HG02763 (cell line): ENCODE results near the gene HIRIP3.
"Not testable (repeated sequence)": the region's sequence is repeated elsewhere in the genome, so short reads cannot be mapped to it uniquely, and the experiment has no call there.

ENCODE experiments used
- ATAC-seq: cut with Tn5 transposase; IDR thresholded peaks from one replicate; pipeline ENCODE4 v1.9.1; 2021; ENCODE audit warnings: mild to moderate bottlenecking, moderate library complexity; ENCODE audit not compliant: unreplicated experiment

HIRIP3 gene

GRCh38 chr16:29995324-29995910 lies at the start of gene HIRIP3:
Gene HIRIP3 (minus strand): TSS chr16:29995617. CDS start chr16:29995605, 12 bp downstream.
- peak; percentile 49 for ATAC-seq

GRCh38 chr16:30041841-30042240 lies 46.4 kb upstream of the HIRIP3 start:
- no peak for ATAC-seq

GRCh38 chr16:30040690-30041089 lies 45.3 kb upstream of the HIRIP3 start:
- ATAC-seq, result not testable (repeated sequence)

GRCh38 chr16:30040221-30040620 lies 44.8 kb upstream of the HIRIP3 start:
- no peak for ATAC-seq

GRCh38 chr16:30033270-30033669 lies 37.9 kb upstream of the HIRIP3 start:
- ATAC-seq, result no peak

- no peak for ATAC-seq
These were observed 36.8 kb upstream of the HIRIP3 start for GRCh38 chr16:30032083-30032819.

GRCh38 chr16:30031477-30031918 lies 36.1 kb upstream of the HIRIP3 start:
- ATAC-seq, result no peak

GRCh38 chr16:30030841-30031413 lies 35.5 kb upstream of the HIRIP3 start, which contains the start of gene TLCD3B:
Gene TLCD3B (minus strand): TSS chr16:30031271. CDS start chr16:30030527, 744 bp downstream.
- no peak for ATAC-seq

GRCh38 chr16:30030011-30030685 lies 34.7 kb upstream of the HIRIP3 start:
- ATAC-seq, result no peak

GRCh38 chr16:30028438-30029076 lies 33.1 kb upstream of the HIRIP3 start:
- no peak for ATAC-seq

- ATAC-seq, result no peak
These were observed 32.4 kb upstream of the HIRIP3 start for GRCh38 chr16:30027588-30028437.

- no peak for ATAC-seq
These were observed 31.0 kb upstream of the HIRIP3 start for GRCh38 chr16:30026449-30026848.

GRCh38 chr16:30025574-30025973 lies 30.2 kb upstream of the HIRIP3 start:
- ATAC-seq, result no peak

- ATAC-seq, result no peak
These were observed 29.7 kb upstream of the HIRIP3 start for GRCh38 chr16:30025156-30025555.

GRCh38 chr16:30024451-30024850 lies 29.0 kb upstream of the HIRIP3 start:
- ATAC-seq, result no peak

GRCh38 chr16:30023586-30023985 lies 28.2 kb upstream of the HIRIP3 start:
- no peak for ATAC-seq

- no peak for ATAC-seq
These were observed 27.5 kb upstream of the HIRIP3 start, which contains the start of gene C16orf92 for GRCh38 chr16:30022887-30023286. Gene C16orf92 (plus strand): TSS chr16:30023198. CDS start chr16:30023341, 143 bp downstream.

GRCh38 chr16:30018731-30019158 lies 23.3 kb upstream of the HIRIP3 start:
- ATAC-seq, result no peak

GRCh38 chr16:30017937-30018336 lies 22.5 kb upstream of the HIRIP3 start:
- not testable (repeated sequence) for ATAC-seq

GRCh38 chr16:30017277-30017656 lies 21.9 kb upstream of the HIRIP3 start:
- ATAC-seq, result no peak
